Caki2 (cell line): Measurements from ENCODE around the gene CCDC134. TPM values are rescaled to one million over a fixed set of nuclear protein-coding genes. Genes with fewer than 3 reads are reported as not detected.
"Not testable (repeated sequence)": the region's sequence is repeated elsewhere in the genome, so short reads cannot be mapped to it uniquely, and the experiment has no call there.

Experiments
- DNase-seq: peaks from one replicate; pipeline ENCODE4 v3.0.0-alpha.2; 2015; ENCODE audit warnings: low read depth
- in situ Hi-C: cut with HindIII; loops from 2 replicates; pipeline ENCODE4 v1.10.0; 2016; ENCODE audit warnings: low sequenced_read_pairs, low pct_unique_long_range_greater_than_20kb, mixed read lengths
- total RNA-seq: library from RNA; depleted of rRNA; stranded (reverse); fragments of >200 nt; shearing (Covaris generic); gene quantifications from 2 replicates; pipeline ENCODE4 v1.2.3, GENCODE V29; 2014; ENCODE audit warnings: low replicate concordance; rRNA removed

CCDC134 gene
- total RNA-seq, 1 experiment from 2014 or later = 15.9 TPM

DNA sequence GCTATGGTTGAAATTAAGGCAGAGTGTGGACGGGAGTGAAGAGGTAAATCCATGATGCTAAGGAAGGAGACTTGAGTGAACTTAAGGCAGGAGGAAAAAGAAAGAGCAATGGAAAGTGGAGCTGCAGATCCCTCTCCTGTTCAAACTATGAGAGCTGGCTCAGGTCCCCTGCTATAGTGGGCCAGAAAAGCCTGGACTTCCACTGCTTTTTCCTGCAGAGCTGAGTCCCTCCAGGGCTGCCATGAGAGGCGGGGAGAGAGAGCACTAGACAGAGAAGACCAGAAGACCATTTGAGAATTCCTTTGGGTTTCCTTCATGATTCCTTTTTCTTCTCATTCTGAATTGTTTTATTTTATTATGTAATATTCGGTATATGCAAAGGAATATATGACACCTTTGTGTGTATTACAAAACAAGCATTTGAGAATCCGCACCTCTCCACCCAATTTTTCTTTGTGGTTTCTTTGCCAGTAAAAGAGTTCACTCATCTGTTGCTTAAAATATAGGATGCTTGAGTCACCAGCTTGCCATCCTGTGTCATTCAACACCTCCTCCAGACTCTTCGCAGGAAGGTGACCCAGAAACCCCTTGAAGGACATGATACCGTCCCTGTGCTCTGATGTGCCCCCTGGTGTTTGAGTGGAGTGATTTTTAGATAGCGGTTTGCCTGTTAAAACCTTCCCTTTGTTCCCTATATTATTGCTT is 56.8 kb downstream of the CCDC134 start:
- DNase-seq = peak; percentile 65
- in situ Hi-C loops = no loop called here

DNA sequence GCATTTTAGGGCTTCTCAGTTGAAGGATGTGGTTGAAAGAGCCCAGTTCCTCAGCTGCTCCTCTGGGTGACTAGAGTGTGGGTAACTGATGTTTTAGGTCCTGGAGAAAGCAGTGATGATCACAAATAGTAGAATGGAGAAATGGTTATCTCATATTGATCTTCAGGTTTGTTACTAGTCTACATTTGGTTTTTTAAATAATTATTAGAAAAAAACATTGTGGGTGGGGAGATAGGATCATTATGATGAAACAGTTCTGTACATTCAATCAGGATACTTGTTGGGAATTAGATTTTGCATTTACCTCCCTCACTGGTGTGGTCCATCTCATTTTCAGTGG is 57.4 kb downstream of the CCDC134 start:
- in situ Hi-C loops = no loop called here
- no peak for DNase-seq

DNA sequence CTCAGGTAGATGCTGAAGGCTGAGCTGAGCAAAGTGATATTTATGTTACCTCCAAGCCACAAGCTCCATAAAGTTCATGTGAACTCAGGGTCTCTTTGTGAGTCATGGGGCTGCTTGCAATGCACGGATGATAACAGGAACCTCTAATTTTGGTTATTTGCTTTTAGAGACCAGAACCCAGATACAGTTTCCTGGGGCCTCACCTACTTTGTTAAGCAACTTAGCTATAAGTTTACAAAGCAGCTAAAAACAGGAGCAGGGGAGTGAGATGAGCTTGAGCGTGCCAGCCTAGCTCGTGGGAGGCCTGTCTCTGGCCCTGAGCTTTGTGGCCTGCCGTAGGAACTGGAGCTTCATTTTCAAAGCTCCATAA is 61.7 kb downstream of the CCDC134 start:
- in situ Hi-C loops = no loop called here
- no peak for DNase-seq

DNA sequence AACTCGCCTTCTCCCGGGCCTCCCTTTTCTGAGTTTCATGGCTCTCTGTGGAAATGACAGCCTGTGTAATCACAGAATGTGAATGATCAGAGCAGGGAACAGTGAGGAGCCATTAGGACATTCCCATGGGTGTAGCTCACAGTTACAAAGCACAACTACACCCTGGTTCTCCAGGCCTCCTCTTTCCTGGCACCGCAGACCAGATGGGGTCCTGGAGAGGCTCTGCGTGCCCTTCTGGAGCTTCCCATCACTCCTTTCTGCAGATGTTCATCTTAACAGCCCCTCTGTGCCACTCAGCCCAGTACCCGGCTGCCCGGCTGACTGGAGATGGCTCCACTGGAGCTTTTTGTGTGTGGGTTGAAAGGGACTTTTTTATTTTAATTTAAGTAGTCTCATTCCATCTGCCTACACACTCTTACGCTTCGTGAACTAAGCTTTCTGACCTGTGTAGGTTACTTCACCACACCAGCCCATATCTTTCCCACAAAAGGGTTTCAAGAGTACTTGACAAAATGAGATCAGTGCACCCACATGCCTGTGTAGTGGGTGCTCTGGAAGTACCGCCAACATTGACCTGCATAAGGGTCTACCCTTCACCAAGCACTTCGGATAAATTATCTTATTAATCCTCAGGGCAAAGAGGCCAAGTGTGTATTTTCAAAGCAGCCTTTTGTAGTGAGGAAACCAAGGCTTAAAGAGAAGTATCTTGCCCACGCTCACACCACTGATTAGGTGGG is 62.2 kb downstream of the CCDC134 start:
- DNase-seq = no peak
- in situ Hi-C loops = no loop called here

DNA sequence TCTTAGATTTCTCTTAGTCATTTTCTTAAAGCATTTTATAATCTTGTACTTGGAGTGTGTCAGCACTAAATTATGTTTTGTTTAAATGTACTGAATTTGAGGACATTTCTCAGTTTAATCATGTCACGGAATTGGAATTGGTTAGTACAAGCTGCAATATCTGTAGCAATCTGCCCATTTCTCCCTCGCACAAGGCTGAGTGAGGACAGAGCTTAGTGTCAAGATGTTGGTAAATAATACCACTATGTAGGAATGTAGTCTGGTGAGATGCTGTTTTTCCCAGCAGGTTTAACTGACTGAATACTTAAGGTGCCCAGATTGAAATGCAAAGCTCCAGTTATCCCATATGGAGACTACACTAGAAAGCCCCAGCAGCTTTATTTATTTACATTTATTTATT is 63.0 kb downstream of the CCDC134 start:
- no peak for DNase-seq
- in situ Hi-C loops = no loop called here

DNA sequence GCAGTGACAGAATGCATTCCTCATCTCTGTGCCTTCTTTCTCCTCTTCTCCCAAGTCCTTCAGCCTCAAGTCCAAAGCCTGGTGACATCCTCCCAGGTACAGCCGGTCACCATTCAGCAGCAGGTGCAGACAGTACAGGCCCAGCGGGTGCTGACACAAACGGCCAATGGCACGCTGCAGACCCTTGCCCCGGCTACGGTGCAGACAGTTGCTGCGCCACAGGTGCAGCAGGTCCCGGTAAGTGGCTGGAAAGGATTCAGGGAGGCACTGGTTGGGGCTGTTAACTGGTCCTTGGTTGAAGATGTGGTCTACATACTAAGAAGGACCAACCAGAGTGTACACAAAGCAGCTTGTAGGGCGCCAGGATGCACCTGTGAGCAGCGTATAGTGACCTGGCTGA is 68.1 kb downstream of the CCDC134 start:
- in situ Hi-C loops = no loop called here
- DNase-seq = no peak

DNA sequence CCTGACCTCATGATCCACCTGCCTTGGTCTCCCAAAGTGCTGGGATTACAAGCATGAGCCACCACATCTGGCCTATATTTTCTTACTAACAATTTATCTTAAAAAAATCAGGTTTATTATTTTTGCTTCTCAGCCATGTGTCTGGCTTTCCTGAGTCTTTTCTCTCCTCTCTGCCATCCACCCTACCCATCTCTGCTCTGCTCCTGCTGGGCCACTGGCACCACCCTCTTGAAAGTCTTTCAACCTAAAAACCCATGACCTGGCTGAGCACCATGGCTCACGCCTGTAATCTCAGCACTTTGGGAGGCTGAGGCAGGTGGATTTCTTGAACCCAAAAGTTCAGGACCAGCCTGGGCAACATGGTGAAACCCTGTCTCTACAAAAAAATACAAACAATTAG is 69.6 kb downstream of the CCDC134 start:
- DNase-seq, in situ Hi-C loops: not testable (repeated sequence)

DNA sequence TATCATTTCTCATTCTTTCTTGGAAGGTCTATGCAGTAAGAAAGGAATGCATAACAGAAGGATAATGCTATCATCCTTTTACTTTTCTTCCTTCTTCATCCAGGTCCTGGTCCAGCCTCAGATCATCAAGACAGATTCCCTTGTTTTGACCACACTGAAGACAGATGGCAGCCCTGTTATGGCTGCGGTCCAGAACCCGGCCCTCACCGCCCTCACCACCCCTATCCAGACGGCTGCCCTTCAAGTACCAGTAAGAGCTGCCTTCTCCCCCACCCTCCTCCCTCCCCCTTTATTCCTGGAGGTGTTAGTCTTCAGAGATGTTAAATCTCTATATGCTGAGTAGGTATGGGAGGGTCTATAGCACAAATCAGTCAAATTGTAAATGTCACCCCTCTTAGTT is 70.3 kb downstream of the CCDC134 start:
- in situ Hi-C loops = no loop called here
- no peak for DNase-seq

DNA sequence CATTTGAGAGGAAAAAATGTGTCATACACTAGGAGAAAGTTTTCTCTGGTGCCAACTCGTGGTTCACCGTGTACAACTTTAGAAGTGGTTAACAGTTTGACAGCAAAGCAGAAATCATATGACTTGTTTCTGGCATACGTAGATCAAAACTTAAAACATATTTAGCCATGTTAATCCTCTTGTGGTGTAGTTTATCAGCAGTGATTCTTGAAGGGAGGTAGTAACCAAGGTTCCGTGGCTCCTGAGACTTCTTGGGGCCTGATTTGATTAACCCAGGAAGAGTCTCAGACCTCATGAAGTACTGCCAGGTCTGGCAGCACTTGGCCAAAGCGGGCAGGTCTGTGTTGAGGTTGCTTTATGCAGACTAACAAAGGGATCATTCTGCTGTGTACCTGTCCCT is 72.9 kb downstream of the CCDC134 start:
- in situ Hi-C loops = no loop called here
- no peak for DNase-seq

DNA sequence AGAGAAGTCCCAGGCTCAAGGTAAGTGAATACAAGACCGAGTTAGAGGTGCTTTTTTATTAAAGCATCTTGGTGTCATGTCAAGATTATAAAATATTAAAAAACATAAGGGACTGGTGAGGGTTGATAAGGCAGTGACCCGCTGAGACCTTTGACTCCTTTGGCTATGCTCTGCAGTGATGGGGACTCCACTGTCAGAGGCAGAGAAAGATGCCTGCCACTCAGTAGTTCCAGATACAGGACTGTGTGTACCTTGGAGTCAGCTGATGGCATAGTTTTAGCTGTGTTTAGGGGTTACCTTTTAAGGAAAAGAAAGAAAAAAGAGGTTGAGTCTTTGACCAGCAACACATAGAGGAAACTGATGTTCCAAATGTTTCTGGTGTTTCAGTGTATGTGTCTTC is 73.6 kb downstream of the CCDC134 start:
- in situ Hi-C loops = no loop called here
- no peak for DNase-seq

DNA sequence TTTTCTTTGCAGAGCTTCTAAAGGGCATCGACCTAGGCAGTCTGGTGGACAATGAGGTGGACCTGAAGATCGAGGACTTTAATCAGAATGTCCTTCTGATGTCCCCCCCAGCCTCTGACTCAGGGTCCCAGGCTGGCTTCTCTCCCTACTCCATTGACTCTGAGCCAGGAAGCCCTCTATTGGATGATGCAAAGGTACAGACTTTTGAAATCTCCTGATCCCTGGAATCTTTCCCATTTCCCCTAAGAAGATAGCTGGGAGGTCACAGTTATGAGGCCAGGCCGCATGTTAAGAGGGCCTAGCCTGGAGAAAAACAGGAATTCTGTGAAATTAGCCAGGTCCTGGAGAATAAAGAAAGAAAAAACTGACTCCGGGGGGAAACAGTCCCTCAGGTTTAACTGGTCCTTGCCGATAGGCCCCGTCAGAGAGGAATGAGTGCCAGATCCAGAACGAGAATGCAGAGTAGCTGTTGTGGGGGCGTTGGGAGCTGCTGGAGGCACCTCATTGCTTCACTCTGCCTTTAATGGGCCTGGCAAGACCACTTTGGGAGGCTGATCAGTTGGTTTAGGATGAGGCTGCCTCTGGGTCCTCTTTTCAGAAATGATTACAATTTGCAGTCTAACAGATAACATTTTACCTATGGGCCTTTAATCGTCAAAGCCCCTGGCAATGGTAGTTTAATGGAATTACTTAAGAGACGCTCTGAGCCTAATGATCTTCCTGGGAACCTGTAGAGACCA is 75.2 kb downstream of the CCDC134 start:
- DNase-seq = no peak
- in situ Hi-C loops = no loop called here

Other genes with a start within 250 kb of the CCDC134 start
- gene CSDC2, start 239.7 kb upstream of the CCDC134 start, total RNA-seq = not detected in 2 replicates
- gene PMM1, start 210.8 kb upstream of the CCDC134 start, total RNA-seq = 144 and 154 TPM in 2 replicates
- gene DESI1, start 179.6 kb upstream of the CCDC134 start, total RNA-seq = 40.2 and 58.5 TPM in 2 replicates
- 681 and 856 TPM in 2 replicates for gene XRCC6, start 179.4 kb upstream of the CCDC134 start, total RNA-seq
- gene SNU13, start 111.8 kb upstream of the CCDC134 start, total RNA-seq = 297 and 305 TPM in 2 replicates
- gene MEI1, start 101.2 kb upstream of the CCDC134 start, total RNA-seq = 0.87 and 2.6 TPM in 2 replicates
- 21.0 and 21.5 TPM in 2 replicates for gene SREBF2, start 32.4 kb downstream of the CCDC134 start, total RNA-seq
- 0.78 TPM in 1 of 2 replicates, not detected in the other for gene SHISA8, start 114.4 kb downstream of the CCDC134 start, total RNA-seq
- gene TNFRSF13C, start 126.1 kb downstream of the CCDC134 start, total RNA-seq = 0.61 TPM in 1 of 2 replicates, not detected in the other
- gene CENPM, start 146.5 kb downstream of the CCDC134 start, total RNA-seq = 72.2 and 118 TPM in 2 replicates
- 1.7 and 2.8 TPM in 2 replicates for gene SEPTIN3, start 168.8 kb downstream of the CCDC134 start, total RNA-seq
- gene WBP2NL, start 198.1 kb downstream of the CCDC134 start, total RNA-seq = 3.2 and 35.9 TPM in 2 replicates